Measurements from ENCODE around the gene CTRB1. TPM values are rescaled to one million over a fixed set of nuclear protein-coding genes. Genes with fewer than 3 reads are reported as not detected.
A peak's percentile ranks its signal among the peaks of the same experiment; 100 is the strongest.
"Not testable (repeated sequence)": the region's sequence is repeated elsewhere in the genome, so short reads cannot be mapped to it uniquely, and the experiment has no call there.

The CTRB1 gene
- total RNA-seq, 4 donors from 2014 or later: not detected

GRCh38 chr16:75267631-75268264 is 49.0 kb downstream of the CTRB1 start:
- H3K9me3 ChIP-seq: no peaks in the 10 kb centered on the region
- 37 to 44% methylated on average over 7 to 9 of the region's 10 CpGs for WGBS, 2 donors
- no peak for TF ChIP-seq CTCF (IDR thresholded peaks at IDR 0.05)
- peak in 1 of 2 donors; percentile 63 for TF ChIP-seq POLR2A (IDR thresholded peaks at IDR 0.05)
- no peaks in the 10 kb centered on the region for H3K36me3 ChIP-seq
- H3K4me1 ChIP-seq: peaks cover 39 to 42% of the 10 kb centered on the region in 2 donors
- H3K27ac ChIP-seq: peak overlapping the region; percentile 91 to 96 (median 94)
- intact Hi-C loops (cut with DNase I): no loop called here
- no peaks in the 10 kb centered on the region for H3K27me3 ChIP-seq
- no peak overlapping the region for H3K4me3 ChIP-seq (replicated peaks in 1 of 3)
- DNase-seq: peak; percentile 97 to 98

- intact Hi-C loops (cut with DNase I); H3K9me3 ChIP-seq; H3K4me3 ChIP-seq (replicated peaks in 1 of 3); H3K36me3 ChIP-seq; H3K27me3 ChIP-seq; DNase-seq: not testable (repeated sequence)
- Histone ChIP-seq H3K27ac (peak overlapping the region in 1 of 3 donors; percentile 91), H3K4me1 (peaks cover 23 to 26% of the 10 kb centered on the region in 2 donors)
- WGBS, 2 donors: 87 to 91% methylated on average over 9 of the region's 9 CpGs
Measured at GRCh38 chr16:75269358-75269757, 50.6 kb downstream of the CTRB1 start.

GRCh38 chr16:75271441-75272096 is 52.8 kb downstream of the CTRB1 start:
- Histone ChIP-seq H3K4me3 (replicated peaks in 1 of 3) (no peak overlapping the region), H3K27me3 (no peaks in the 10 kb centered on the region), H3K4me1 (peaks cover 11 to 20% of the 10 kb centered on the region in 2 donors), H3K27ac (no peak overlapping the region), H3K9me3 (no peaks in the 10 kb centered on the region), H3K36me3 (no peaks in the 10 kb centered on the region)
- TF ChIP-seq CTCF (IDR thresholded peaks at IDR 0.05) (no peak), POLR2A (IDR thresholded peaks at IDR 0.05) (no peak)
- intact Hi-C loops (cut with DNase I): no loop called here
- 87 to 93% methylated on average over 5 to 6 of the region's 6 CpGs for WGBS, 2 donors
- DNase-seq: no peak

GRCh38 chr16:75272097-75272551 is 53.3 kb downstream of the CTRB1 start:
- H3K4me3 ChIP-seq (replicated peaks in 1 of 3): no peak overlapping the region
- no peaks in the 10 kb centered on the region for H3K27me3 ChIP-seq
- no peak overlapping the region for H3K27ac ChIP-seq
- TF ChIP-seq CTCF (IDR thresholded peaks at IDR 0.05): no peak
- TF ChIP-seq POLR2A (IDR thresholded peaks at IDR 0.05): no peak
- peaks cover 7 to 14% of the 10 kb centered on the region in 2 donors for H3K4me1 ChIP-seq
- no peak for DNase-seq
- no peaks in the 10 kb centered on the region for H3K36me3 ChIP-seq
- intact Hi-C loops (cut with DNase I): no loop called here
- H3K9me3 ChIP-seq: no peaks in the 10 kb centered on the region
- 56 to 67% methylated on average over 6 to 11 of the region's 12 CpGs for WGBS, 2 donors

- H3K27me3 ChIP-seq; H3K9me3 ChIP-seq; H3K4me3 ChIP-seq (replicated peaks in 1 of 3); intact Hi-C loops (cut with DNase I); H3K36me3 ChIP-seq; DNase-seq; H3K4me1 ChIP-seq; H3K27ac ChIP-seq: not testable (repeated sequence)
- 88 to 91% methylated on average over 10 of the region's 10 CpGs for WGBS, 2 donors
Measured at GRCh38 chr16:75272629-75273028, 53.8 kb downstream of the CTRB1 start.

Measured in thyroid gland (tissue), 4 donors.